GM12801 (cell line): ENCODE results near the gene TFE3.

Source experiments
- TF ChIP-seq, protein P1 (sequence below): IDR thresholded peaks from one replicate; pipeline ENCODE4 v1.5.1; 2011; ENCODE audit warnings: control low read depth; ENCODE audit not compliant: insufficient read length; ENCODE audit errors: extremely low read depth

Gene TFE3

DNA sequence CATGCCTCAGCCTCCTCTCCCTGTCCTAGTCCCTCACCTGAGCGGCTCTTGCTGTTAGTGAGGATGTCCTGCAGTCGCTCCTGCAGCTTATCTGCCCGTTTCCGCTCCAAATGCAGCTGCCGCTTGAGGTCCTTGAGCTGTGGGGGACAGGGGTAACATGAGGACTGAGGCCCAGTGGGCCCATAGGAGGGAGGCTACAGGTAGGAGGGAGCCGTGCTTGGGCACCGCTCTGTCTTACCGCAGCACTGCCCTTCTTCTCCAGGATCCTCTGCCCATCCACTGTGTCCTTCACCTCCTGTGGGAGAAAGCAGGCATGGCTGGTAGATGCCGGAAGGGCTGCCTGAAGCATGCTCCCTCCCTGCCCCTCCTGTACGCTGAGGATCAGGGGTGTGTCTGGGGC is 62.0 kb downstream of the TFE3 start:
- TF ChIP-seq, protein P1, sequence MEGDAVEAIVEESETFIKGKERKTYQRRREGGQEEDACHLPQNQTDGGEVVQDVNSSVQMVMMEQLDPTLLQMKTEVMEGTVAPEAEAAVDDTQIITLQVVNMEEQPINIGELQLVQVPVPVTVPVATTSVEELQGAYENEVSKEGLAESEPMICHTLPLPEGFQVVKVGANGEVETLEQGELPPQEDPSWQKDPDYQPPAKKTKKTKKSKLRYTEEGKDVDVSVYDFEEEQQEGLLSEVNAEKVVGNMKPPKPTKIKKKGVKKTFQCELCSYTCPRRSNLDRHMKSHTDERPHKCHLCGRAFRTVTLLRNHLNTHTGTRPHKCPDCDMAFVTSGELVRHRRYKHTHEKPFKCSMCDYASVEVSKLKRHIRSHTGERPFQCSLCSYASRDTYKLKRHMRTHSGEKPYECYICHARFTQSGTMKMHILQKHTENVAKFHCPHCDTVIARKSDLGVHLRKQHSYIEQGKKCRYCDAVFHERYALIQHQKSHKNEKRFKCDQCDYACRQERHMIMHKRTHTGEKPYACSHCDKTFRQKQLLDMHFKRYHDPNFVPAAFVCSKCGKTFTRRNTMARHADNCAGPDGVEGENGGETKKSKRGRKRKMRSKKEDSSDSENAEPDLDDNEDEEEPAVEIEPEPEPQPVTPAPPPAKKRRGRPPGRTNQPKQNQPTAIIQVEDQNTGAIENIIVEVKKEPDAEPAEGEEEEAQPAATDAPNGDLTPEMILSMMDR = no peak
